ENCODE data around the gene ENC1.
A peak's percentile ranks its signal among the peaks of the same experiment; 100 is the strongest.

ENC1 gene

GRCh38 chr5:74586856-74587255 lies 53.7 kb downstream of the ENC1 start:
- H4K12ac ChIP-seq (ENCODE audit: low read depth, low read length): no peak overlapping the region
- H3K4me2 ChIP-seq (ENCODE audit: low read length): no peak overlapping the region
- no peak overlapping the region for H2BK5ac ChIP-seq (ENCODE audit: low read depth, low read length, poor library complexity)
- H3K79me2 ChIP-seq (ENCODE audit: control insufficient read depth, insufficient read depth, low read length, poor library complexity): no peaks in the 10 kb centered on the region
- H3K27me3 ChIP-seq (ENCODE audit: insufficient read depth, low read length): no peaks in the 10 kb centered on the region
- H3K79me1 ChIP-seq (ENCODE audit: low read length): peaks cover 14% of the 10 kb centered on the region
- H2AFZ ChIP-seq (ENCODE audit: insufficient read depth, low read length, poor library complexity): no peak overlapping the region
- no peaks in the 10 kb centered on the region for H3K36me3 ChIP-seq (ENCODE audit: control insufficient read depth in 1 of 2, insufficient read depth in 2 of 2, low read length in 2 of 2)
- H2BK120ac ChIP-seq (ENCODE audit: insufficient read depth, low read length, poor library complexity): no peak overlapping the region
- no peak overlapping the region for H2BK12ac ChIP-seq (ENCODE audit: low read length)
- peaks cover 5 to 19% of the 10 kb centered on the region in 2 experiments for H3K4me1 ChIP-seq (ENCODE audit: control insufficient read depth in 1 of 2, insufficient read depth in 2 of 2, low read length in 2 of 2)
- H2AK5ac ChIP-seq (ENCODE audit: low read length): no peak overlapping the region
- no peak overlapping the region for H3K4me3 ChIP-seq (ENCODE audit: low read depth, low read length)
- no peak overlapping the region for H3K9ac ChIP-seq (ENCODE audit: low read length)
- no peak overlapping the region for H3K27ac ChIP-seq (ENCODE audit: low read depth, low read length)
- no peak for DNase-seq
- H4K91ac ChIP-seq (ENCODE audit: low read depth, low read length): no peak overlapping the region
- no peak overlapping the region for H3K23ac ChIP-seq (ENCODE audit: low read length)
- WGBS (ENCODE audit: extremely low coverage, insufficient coverage, insufficient read length): no CpG with 5 or more reads among the region's 1 CpG
- H3K9me3 ChIP-seq (ENCODE audit: insufficient read depth, low read depth, low read length): no peaks in the 10 kb centered on the region
- H3K14ac ChIP-seq (ENCODE audit: low read length): no peak overlapping the region
- no peak overlapping the region for H3K4ac ChIP-seq (ENCODE audit: low read depth, low read length)
- H3K18ac ChIP-seq (ENCODE audit: low read length): no peak overlapping the region
- no peak overlapping the region for H4K8ac ChIP-seq (ENCODE audit: low read depth, low read length)

DNA sequence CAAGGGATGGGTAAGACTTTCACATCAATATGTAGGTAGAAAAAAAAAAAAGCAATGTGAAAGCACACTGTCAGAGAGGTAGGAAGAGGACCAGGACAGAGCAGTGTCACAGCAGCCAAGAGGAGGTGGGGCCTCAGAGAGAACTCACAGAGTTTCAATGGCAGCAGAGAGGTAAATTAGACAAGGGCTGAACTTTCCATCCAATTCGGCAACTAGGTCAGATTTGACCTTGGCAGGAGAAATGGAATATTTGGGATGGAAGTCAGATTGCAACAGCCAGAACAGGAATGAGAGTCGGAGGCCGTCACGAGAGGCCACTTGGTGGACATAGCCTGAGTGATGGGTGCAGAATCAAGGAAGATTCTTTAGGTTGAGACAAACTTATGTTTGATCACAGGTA lies 57.7 kb downstream of the ENC1 start:
- no peak overlapping the region for H2BK5ac ChIP-seq (ENCODE audit: low read depth, low read length, poor library complexity)
- peaks cover 8 to 9% of the 10 kb centered on the region in 2 experiments for H3K4me1 ChIP-seq (ENCODE audit: control insufficient read depth in 1 of 2, insufficient read depth in 2 of 2, low read length in 2 of 2)
- no peak for DNase-seq
- H3K23ac ChIP-seq (ENCODE audit: low read length): no peak overlapping the region
- H3K79me2 ChIP-seq (ENCODE audit: control insufficient read depth, insufficient read depth, low read length, poor library complexity): no peaks in the 10 kb centered on the region
- peaks cover 16% of the 10 kb centered on the region for H3K79me1 ChIP-seq (ENCODE audit: low read length)
- no peak overlapping the region for H2AK5ac ChIP-seq (ENCODE audit: low read length)
- H3K36me3 ChIP-seq (ENCODE audit: control insufficient read depth in 1 of 2, insufficient read depth in 2 of 2, low read length in 2 of 2): no peaks in the 10 kb centered on the region
- no CpG with 5 or more reads among the region's 4 CpGs for WGBS (ENCODE audit: extremely low coverage, insufficient coverage, insufficient read length)
- no peak overlapping the region for H4K12ac ChIP-seq (ENCODE audit: low read depth, low read length)
- no peak overlapping the region for H3K4me3 ChIP-seq (ENCODE audit: low read depth, low read length)
- peak overlapping the region; percentile 61 for H2BK12ac ChIP-seq (ENCODE audit: low read length)
- H3K9me3 ChIP-seq (ENCODE audit: insufficient read depth, low read depth, low read length): no peaks in the 10 kb centered on the region
- H3K18ac ChIP-seq (ENCODE audit: low read length): no peak overlapping the region
- no peak overlapping the region for H3K27ac ChIP-seq (ENCODE audit: low read depth, low read length)
- H3K4ac ChIP-seq (ENCODE audit: low read depth, low read length): no peak overlapping the region
- H2BK120ac ChIP-seq (ENCODE audit: insufficient read depth, low read length, poor library complexity): no peak overlapping the region
- no peak overlapping the region for H3K4me2 ChIP-seq (ENCODE audit: low read length)
- no peaks in the 10 kb centered on the region for H3K27me3 ChIP-seq (ENCODE audit: insufficient read depth, low read length)
- H3K14ac ChIP-seq (ENCODE audit: low read length): no peak overlapping the region
- H4K8ac ChIP-seq (ENCODE audit: low read depth, low read length): no peak overlapping the region
- H2AFZ ChIP-seq (ENCODE audit: insufficient read depth, low read length, poor library complexity): no peak overlapping the region
- no peak overlapping the region for H3K9ac ChIP-seq (ENCODE audit: low read length)
- no peak overlapping the region for H4K91ac ChIP-seq (ENCODE audit: low read depth, low read length)

DNA sequence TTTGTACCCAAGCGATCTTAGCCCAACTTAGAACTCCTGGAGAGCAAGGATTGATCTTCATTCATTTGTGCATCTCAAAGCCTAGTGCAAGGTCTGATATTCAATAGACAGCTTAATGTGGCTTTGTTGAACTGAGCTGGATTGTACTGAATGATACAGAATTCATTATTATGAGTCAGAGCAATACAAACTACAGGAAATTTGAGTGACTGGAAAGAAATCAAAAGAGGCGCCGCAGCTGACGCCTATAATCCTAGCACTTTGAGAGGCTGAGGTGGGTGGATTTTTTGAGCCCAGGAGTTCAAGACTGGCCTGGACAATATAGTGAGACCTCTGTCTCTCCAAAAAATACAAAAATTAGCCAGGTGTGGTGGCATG lies 58.6 kb downstream of the ENC1 start:
- Histone ChIP-seq H2BK5ac (ENCODE audit: low read depth, low read length, poor library complexity) (no peak overlapping the region), H2AK5ac (ENCODE audit: low read length) (no peak overlapping the region), H2BK120ac (ENCODE audit: insufficient read depth, low read length, poor library complexity) (no peak overlapping the region), H3K36me3 (ENCODE audit: control insufficient read depth in 1 of 2, insufficient read depth in 2 of 2, low read length in 2 of 2) (no peaks in the 10 kb centered on the region), H3K9me3 (ENCODE audit: insufficient read depth, low read depth, low read length) (no peaks in the 10 kb centered on the region), H2AFZ (ENCODE audit: insufficient read depth, low read length, poor library complexity) (no peak overlapping the region), H3K4ac (ENCODE audit: low read depth, low read length) (no peak overlapping the region), H2BK12ac (ENCODE audit: low read length) (no peak overlapping the region), H4K91ac (ENCODE audit: low read depth, low read length) (no peak overlapping the region), H4K8ac (ENCODE audit: low read depth, low read length) (no peak overlapping the region), H3K4me1 (ENCODE audit: control insufficient read depth in 1 of 2, insufficient read depth in 2 of 2, low read length in 2 of 2) (peaks cover 9% of the 10 kb centered on the region in 2 experiments), H3K9ac (ENCODE audit: low read length) (no peak overlapping the region), H3K27me3 (ENCODE audit: insufficient read depth, low read length) (no peaks in the 10 kb centered on the region), H3K4me2 (ENCODE audit: low read length) (no peak overlapping the region), H3K18ac (ENCODE audit: low read length) (no peak overlapping the region), H3K79me2 (ENCODE audit: control insufficient read depth, insufficient read depth, low read length, poor library complexity) (no peaks in the 10 kb centered on the region), H3K27ac (ENCODE audit: low read depth, low read length) (no peak overlapping the region), H3K23ac (ENCODE audit: low read length) (no peak overlapping the region), H3K14ac (ENCODE audit: low read length) (no peak overlapping the region), H3K79me1 (ENCODE audit: low read length) (peaks cover 16% of the 10 kb centered on the region), H4K12ac (ENCODE audit: low read depth, low read length) (no peak overlapping the region), H3K4me3 (ENCODE audit: low read depth, low read length) (no peak overlapping the region)
- no peak for DNase-seq
- WGBS (ENCODE audit: extremely low coverage, insufficient coverage, insufficient read length): no CpG with 5 or more reads among the region's 4 CpGs

GRCh38 chr5:74580729-74581109 lies 59.8 kb downstream of the ENC1 start:
- H4K12ac ChIP-seq (ENCODE audit: low read depth, low read length): no peak overlapping the region
- no peaks in the 10 kb centered on the region for H3K27me3 ChIP-seq (ENCODE audit: insufficient read depth, low read length)
- H3K9ac ChIP-seq (ENCODE audit: low read length): no peak overlapping the region
- H4K91ac ChIP-seq (ENCODE audit: low read depth, low read length): peak overlapping the region; percentile 4
- peaks cover 13 to 16% of the 10 kb centered on the region in 2 experiments for H3K4me1 ChIP-seq (ENCODE audit: control insufficient read depth in 1 of 2, insufficient read depth in 2 of 2, low read length in 2 of 2)
- H3K79me1 ChIP-seq (ENCODE audit: low read length): peaks cover 21% of the 10 kb centered on the region
- H2AK5ac ChIP-seq (ENCODE audit: low read length): peak overlapping the region; percentile 15
- no peak overlapping the region for H2BK120ac ChIP-seq (ENCODE audit: insufficient read depth, low read length, poor library complexity)
- no CpG with 5 or more reads among the region's 3 CpGs for WGBS (ENCODE audit: extremely low coverage, insufficient coverage, insufficient read length)
- no peak overlapping the region for H3K4me2 ChIP-seq (ENCODE audit: low read length)
- peak overlapping the region; percentile 36 for H2BK5ac ChIP-seq (ENCODE audit: low read depth, low read length, poor library complexity)
- no peaks in the 10 kb centered on the region for H3K79me2 ChIP-seq (ENCODE audit: control insufficient read depth, insufficient read depth, low read length, poor library complexity)
- no peak overlapping the region for H2AFZ ChIP-seq (ENCODE audit: insufficient read depth, low read length, poor library complexity)
- H3K23ac ChIP-seq (ENCODE audit: low read length): no peak overlapping the region
- H3K27ac ChIP-seq (ENCODE audit: low read depth, low read length): no peak overlapping the region
- H3K36me3 ChIP-seq (ENCODE audit: control insufficient read depth in 1 of 2, insufficient read depth in 2 of 2, low read length in 2 of 2): no peaks in the 10 kb centered on the region
- no peak overlapping the region for H3K4ac ChIP-seq (ENCODE audit: low read depth, low read length)
- peak overlapping the region; percentile 14 for H3K14ac ChIP-seq (ENCODE audit: low read length)
- no peak overlapping the region for H4K8ac ChIP-seq (ENCODE audit: low read depth, low read length)
- no peak overlapping the region for H3K4me3 ChIP-seq (ENCODE audit: low read depth, low read length)
- peak in 1 of 2 donors; percentile 65 for DNase-seq
- H2BK12ac ChIP-seq (ENCODE audit: low read length): peak overlapping the region; percentile 85
- no peaks in the 10 kb centered on the region for H3K9me3 ChIP-seq (ENCODE audit: insufficient read depth, low read depth, low read length)
- H3K18ac ChIP-seq (ENCODE audit: low read length): no peak overlapping the region
